Epidermal melanocyte (primary cell): ENCODE results near the gene TF.

Experiments
- DNase-seq: peaks from one replicate; pipeline ENCODE4 v3.0.0; 2011; ENCODE audit warnings: low spot score; ENCODE audit not compliant: insufficient read length

Gene TF

DNA sequence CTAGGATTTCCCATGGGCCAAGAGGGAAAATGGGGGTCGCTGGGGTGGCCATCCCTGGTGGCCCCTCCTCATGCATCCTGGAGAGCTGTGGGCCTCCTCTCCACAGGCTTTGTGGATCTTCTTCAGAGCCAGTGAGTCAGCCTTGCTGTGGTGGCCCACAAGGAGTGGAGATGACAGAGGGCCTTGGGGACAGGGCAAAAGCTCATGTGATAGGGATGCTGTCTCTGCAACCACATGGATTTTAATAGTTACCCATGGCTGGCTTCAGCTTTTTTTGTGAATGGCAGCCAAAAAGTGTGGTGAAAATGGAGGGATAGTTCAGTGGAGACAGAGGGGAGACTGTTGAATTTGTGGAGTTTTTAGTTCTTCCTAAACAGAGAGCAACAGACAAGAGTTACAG lies 1.2 kb downstream of the TF start:
- no peak for DNase-seq

DNA sequence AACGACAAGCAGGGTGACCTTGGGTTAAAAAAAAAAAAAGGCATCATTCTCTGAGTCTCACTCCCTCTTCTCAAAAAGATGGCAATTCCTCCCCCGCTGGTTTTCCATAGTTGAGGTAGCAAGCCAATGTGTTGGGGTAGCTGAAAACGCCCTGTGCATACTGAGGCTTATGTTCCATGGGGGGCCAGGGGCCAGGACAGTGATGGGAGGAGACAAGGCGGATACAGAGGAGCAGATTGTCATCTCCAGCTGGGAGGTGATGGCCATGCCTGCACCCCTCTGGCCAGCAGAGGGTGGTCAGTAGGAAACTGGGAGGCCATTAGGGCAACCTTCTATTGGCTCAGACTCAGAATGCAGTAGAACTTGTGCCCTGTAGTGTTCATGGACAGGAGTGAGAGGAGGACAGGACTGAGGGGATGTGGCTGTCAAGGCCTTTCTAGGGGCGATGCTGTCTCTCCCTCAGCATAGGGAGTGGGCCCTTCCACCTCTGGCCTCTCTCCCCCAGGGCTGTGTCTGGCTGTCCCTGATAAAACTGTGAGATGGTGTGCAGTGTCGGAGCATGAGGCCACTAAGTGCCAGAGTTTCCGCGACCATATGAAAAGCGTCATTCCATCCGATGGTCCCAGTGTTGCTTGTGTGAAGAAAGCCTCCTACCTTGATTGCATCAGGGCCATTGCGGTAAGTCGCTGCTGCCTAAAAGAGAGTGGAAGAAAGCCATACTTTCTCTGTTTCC lies 1.9 kb downstream of the TF start:
- DNase-seq: no peak

DNA sequence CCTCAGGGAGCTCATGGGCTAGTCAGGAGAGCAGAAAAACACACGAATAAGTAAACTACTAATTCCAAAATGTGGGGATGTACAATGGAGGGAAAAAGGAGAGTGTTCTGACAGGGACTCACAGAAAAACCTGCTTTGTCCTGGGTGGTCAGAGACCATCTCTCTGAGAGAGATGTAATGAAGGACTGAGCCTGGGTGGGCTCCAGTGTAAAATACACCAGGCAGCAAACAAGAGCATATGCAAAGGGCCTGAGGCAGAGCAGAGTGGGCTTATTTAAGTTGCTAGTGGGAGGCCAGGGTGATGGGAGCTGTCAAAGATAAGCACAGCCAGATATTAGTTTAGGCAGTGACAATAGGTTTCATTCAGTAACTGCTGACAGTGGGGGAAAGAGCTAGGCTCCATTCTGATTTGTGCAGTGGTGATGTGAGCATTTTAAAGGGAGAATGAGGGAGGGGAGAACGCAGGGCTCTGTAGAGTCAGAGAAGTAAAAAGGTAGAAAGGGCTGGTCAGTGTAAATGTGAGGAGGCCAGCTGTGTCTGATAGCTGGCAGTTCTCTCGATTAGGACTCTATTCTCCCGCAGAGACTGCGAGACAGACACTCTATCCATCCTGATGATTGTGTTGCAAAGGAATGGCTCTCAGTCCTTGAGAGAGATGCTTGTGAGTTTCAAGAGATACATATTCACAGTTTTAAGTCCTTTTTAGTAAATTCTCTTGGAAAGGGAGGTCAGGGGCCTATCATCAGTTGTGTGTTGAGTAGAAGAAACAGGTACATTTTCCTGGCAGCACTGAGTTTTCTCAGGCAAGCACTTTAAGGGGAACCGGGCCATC lies 3.5 kb downstream of the TF start:
- DNase-seq: no peak

DNA sequence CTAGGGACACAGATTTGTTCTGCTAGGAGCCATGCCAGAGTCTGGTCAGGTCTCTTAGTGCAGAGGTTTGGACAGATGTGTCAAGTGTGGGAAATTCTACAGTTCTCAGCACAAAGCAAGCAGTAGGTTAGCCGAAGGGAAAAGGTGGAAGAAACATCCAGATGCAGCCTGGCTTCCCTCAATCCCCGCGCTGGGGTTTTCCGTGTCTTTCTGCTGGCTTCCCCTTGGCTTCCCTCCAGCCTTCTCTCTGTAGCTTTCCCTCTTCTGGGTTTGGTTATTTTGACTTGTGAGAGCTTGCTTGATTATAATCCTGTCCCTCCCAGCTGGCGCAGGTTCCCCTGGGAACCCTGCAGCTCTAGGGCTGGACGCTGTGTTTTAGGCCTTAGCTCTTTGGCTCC lies 4.1 kb downstream of the TF start:
- no peak for DNase-seq

DNA sequence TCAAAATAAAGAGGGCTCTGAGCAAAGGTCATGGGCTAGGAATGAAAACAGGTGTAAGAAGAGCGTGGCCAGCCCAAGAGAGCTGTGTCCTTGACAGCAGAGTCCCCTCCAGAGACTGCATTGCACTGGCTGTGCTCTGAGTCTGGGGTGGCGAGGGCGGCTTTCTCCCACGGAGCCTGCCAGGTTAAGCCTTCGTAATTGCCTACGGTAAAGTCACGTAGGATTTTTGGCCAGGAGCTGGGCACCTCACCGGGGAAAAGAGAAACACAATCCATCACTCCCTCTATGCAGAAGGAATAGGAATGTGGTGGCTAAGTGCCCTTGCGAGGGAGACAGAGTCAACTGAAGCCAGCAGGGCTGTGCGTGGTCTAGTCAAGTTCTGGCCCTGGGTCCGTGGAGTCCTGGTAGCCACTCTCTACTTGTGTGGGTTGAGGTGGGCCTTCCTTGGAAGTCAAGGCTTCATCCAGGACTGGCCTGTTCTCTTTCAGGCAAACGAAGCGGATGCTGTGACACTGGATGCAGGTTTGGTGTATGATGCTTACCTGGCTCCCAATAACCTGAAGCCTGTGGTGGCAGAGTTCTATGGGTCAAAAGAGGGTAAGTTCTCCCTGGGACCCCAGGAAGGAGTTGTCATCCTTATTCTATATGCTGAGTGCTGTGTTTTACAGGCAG lies 7.0 kb downstream of the TF start:
- no peak for DNase-seq

DNA sequence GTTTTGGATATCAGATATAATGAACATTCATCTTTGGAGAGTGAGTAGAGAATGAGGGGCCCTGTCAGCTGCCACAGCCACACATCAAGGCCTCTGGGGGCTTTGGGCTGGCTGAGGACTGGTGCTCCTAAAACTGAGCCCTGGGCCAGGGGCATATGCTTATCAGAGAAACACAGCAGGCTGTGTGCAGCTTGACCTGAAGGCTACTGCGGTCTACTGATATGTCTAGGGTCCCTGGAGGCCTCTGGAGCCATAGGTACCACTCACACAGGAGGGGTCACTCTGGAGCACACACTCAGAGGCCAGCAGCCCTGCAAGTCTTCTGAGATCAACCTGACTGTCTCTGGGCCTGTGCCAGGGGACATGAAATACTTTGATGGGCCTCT lies 7.6 kb downstream of the TF start:
- DNase-seq: no peak

DNA sequence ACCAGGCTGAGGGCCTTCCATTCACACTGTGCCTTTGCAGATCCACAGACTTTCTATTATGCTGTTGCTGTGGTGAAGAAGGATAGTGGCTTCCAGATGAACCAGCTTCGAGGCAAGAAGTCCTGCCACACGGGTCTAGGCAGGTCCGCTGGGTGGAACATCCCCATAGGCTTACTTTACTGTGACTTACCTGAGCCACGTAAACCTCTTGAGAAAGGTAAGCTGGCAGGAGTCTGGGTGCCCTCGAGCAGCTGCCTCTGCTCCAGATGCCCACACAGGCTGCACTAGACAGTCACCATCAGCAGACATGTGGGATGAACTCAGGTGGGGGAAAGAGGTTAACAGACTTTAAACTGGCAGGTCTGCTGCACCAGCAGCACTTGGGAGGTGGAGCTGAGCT lies 8.3 kb downstream of the TF start:
- DNase-seq: no peak

DNA sequence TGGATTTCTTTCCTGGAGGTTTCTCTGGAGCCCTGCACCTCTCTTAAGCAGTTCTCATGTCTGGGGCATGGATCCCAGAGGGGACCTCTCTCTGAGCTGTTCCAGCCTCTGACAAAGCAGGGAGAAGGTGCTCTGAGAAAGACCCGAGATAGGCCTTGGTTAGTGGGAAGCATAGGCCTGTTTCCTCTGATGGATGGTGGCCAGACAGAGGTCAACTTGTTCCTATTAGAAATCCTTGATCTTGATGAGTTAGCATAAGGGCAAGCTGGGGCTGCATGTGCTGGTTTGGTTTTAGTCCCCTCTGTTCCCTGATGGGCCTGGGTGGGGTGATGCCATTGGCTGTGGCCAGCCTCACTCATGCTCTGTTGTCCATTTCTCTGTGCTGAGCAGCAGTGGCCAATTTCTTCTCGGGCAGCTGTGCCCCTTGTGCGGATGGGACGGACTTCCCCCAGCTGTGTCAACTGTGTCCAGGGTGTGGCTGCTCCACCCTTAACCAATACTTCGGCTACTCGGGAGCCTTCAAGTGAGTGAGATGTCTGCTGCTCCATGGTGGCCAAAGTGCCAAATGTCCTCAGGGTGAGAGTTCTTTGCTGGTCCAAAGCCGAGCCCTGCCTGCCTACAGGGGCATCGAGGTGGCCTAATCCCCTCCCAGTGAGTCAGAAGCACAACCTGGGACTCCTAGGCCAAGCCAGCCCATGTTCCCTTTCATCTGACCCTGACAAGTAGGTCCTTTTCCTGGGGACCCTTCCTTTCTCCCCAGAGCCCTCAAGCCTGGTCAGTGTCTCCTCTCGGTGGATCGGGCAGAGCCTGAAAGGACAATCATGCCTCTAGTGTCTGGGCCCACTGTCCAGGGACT lies 9.0 kb downstream of the TF start:
- DNase-seq: no peak

DNA sequence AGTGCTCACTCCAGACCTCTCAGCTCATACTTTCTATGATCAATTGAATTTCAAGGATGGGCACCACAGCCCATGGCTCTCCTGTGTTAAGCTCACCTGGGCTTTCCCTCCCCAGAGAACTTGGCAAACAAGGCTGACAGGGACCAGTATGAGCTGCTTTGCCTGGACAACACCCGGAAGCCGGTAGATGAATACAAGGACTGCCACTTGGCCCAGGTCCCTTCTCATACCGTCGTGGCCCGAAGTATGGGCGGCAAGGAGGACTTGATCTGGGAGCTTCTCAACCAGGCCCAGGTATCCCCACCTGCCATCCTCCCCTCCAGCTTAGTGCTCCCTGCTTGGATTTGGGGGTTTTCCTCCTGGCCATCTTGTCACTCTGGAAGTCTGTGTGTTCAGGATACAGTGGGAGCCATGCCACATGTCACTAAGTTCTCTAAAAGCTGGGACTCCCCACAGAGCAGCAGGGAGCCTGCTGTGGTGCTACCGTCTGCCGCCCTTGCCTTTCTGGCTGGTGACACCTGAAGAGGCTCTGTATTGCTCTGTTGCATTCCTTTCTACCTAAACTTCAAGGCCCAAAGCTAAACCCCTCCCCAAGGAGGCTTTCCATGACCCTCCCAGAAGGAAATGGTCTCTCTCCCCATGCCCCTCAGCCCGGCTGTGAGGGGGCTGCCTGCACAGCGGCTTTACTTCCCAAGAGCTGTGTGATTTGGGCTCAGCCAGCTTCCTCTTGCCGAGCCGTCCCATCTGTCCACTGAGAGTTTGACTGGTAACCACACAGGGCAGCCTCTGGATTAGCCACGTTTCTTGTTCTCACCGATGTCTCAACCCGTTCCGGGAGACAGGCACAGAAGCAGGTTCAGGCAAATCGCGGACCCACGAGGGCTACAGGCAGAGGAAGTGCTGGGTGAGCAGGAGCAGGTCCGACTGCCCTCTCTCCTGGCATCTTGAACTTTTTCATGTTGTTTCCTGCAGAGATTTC lies 10.8 kb downstream of the TF start:
- DNase-seq: no peak

DNA sequence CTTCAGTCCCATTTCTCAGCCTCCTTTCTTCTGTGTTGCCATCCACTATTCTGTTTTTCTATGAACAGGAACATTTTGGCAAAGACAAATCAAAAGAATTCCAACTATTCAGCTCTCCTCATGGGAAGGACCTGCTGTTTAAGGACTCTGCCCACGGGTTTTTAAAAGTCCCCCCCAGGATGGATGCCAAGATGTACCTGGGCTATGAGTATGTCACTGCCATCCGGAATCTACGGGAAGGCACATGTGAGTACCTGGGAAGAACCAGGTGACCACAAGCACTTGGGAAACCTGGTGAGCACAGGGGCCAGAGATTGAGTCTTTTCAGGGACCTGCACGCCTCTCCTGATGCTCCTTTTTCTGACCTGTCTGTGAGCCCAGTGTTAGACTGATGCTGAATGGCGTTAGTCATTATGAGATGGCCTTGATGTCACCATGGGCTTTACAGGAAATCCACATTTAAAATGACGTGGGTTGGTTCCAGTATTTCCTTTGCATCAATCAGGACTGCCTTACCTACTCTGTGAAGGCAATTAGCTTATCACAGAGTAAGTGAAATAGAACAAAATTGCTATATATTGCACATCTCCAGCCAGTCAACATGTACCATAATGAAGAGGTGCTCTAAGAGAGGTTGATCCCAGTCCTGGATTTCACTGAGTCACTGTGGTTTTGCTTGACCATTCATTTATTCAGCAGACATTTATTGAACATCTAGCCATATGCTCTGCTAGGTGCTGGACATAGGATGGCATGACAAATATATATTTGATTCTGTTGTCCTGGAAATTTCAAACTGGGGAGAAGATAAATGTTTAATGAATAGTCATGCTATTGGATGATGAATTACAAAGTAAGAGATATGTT lies 11.7 kb downstream of the TF start:
- no peak for DNase-seq

DNA sequence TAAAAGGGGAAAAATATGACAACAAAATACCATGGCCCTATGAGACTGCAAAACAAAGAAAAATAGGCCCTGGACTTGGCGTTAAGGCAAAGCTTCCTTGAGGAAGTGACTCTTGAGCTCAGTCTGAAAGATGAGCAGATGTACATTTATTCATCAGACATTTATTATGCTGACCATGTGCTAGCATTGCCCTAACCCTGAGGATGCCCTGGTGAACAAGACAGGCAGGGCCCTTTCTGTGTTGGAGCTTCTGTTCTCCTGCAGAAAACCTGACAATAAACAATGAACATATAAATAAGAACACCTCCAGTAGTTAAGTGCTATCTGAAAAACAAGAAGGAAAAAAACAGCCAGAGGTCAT lies 12.4 kb downstream of the TF start:
- no peak for DNase-seq

DNA sequence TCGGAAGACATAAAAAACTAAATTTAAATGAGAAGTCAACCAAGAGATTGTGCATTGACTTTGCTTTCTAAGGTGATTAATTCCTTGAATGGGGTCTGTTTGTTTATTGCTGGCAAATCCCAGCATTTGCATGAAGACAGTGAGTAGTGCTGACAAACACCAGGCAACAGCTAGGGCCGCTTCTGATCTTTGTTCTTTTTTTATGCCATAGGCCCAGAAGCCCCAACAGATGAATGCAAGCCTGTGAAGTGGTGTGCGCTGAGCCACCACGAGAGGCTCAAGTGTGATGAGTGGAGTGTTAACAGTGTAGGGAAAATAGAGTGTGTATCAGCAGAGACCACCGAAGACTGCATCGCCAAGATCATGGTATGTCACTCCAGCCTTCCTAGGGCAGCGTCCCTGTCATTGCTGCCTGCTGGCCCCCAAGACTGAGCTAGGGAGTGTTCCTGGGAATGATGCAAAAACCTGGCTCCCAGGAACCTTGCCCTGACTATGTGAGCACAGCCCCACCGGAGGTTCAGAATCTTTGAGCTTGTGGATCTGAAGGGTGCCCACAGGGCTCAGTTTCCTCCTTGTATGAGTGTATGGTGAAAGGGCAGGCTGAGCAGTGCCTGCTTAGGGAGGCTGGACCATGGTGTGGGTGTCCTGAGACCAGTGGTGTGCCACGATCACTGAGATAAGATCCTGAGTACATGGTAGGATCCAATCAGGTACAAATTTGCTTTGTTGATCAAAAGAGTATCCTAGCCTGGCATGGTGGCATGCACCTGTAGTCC lies 13.0 kb downstream of the TF start:
- DNase-seq: no peak

DNA sequence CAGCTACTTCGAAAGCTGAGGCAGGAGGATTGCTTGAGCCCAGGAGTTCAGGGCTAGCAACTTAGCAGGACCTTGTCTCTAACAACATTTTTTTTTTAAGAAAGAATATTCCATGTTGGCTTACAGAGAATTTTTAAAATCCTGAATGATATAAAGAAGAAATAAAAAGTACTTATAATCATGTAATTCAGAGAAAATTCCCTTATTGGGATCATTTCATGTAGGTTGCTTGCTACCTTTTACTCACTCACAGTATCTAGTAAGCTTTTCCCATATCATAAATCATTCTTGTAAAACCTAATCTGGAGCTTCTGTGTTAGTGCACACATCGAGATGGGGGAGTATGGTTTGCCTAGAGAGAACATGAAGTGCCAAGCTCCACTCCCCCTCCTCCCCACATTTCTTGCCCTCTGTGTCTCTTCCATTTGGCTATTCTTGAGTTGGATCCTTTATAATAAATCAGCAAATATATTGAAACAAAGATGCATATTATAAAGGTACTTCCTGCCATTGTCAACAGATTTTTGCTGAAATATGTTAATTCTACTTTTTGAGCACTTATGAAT lies 13.6 kb downstream of the TF start:
- no peak for DNase-seq

DNA sequence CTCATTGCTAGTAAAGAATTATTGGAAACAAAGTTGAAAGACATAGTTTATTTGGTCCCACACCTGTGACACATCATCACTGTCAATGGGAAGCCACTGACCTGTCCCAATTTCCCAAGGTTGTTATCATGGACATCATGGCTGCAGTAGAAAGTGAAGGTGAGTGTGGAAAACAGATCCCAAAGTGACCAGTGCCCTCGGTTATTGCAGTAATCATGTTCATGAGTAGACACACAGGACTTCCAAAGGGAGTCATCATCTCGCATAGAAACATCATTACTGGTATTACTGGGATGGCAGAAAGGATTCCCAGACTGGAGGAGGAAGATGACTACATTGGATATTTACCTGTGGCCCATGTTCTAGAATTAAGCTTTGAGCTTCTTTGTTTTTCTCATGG lies 14.7 kb downstream of the TF start:
- DNase-seq: no peak

DNA sequence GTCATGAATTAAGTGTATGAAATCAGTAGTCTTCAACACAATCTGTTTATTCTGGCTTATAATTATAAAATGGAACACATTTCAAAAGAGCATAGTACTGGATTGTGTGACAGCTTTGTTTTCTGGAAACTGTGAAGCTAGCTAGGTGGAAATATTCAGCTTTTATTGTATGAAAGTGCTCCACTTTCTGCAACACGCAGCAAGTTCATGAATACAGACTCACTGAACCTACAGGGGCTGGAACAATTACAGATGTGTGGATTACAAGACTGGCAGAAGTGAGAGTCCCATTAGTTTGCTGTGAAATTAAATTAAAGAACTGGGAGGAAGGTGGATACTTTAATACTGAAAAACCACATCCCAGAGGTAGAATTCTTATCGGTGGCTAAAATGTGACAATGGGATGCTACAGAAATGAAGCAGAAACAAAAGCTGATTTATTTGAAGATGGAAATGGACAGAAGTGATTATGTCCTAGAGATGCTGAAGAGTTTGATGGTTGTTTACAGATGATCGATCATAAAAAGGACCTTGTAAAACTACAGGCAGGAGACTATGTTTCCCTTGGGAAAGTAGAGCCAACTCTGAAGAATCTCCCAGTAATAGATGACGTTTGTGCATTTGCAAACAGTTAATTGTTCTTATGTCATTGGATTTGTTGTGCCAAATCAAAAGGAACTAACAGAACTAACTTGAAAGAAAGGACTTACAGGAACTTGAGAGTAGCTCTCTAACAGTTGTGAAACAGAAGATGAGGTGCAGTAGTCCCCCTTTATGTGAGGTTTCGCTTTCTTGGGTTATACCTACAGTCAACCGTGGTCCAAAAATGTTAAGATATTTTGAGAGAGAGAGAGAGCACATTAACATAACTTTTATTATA lies 15.7 kb downstream of the TF start:
- no peak for DNase-seq

DNA sequence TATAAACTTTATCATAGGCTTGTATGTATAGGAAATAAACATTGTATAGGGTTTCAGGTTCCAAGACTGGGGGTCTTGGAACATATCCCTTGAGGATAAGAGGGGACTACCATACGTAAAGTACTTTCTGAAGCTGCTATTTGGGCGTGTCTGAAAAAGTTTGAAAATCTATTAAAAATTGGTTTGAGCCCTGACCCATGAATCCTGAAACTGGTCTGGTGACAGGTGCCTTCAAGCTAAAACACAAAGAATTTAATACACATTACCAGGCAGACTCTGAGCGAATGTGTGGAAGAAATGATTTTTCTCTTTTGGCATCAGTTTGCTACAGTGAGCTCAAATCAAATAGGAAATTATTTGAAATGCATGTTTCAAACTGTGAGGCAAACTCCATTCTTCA lies 16.3 kb downstream of the TF start:
- DNase-seq: no peak
